Trophoblast cell (in vitro differentiated cells and primary cell): ENCODE data around the gene PIM3.

Experiments used
- DNase-seq, 2 donors: peaks; one replicate each; pipeline ENCODE4 v3.0.0-alpha.2; 2016
- H2AFZ ChIP-seq: 2 replicates; pipeline ENCODE4 v1.6.1; 2013; ENCODE audit warnings: low read length, moderate library complexity, mild to moderate bottlenecking; ENCODE audit not compliant: insufficient read depth, poor library complexity
- H2AK5ac ChIP-seq: 2 replicates; pipeline ENCODE4 v1.6.1; 2013; ENCODE audit warnings: mild to moderate bottlenecking, low read length
- H2BK120ac ChIP-seq: 2 replicates; pipeline ENCODE4 v1.6.1; 2013; ENCODE audit warnings: low read length, mild to moderate bottlenecking, moderate library complexity; ENCODE audit not compliant: insufficient read depth, poor library complexity
- H2BK12ac ChIP-seq: 2 replicates; pipeline ENCODE4 v1.6.1; 2013; ENCODE audit warnings: mild to moderate bottlenecking, low read length, moderate library complexity
- H2BK5ac ChIP-seq: 2 replicates; pipeline ENCODE4 v1.6.1; 2013; ENCODE audit warnings: low read length, low read depth, moderate library complexity, mild to moderate bottlenecking; ENCODE audit not compliant: poor library complexity
- H3K14ac ChIP-seq: 2 replicates; pipeline ENCODE4 v1.6.1; 2013; ENCODE audit warnings: mild to moderate bottlenecking, low read length
- H3K18ac ChIP-seq: 2 replicates; pipeline ENCODE4 v1.6.1; 2013; ENCODE audit warnings: mild to moderate bottlenecking, low read length
- H3K23ac ChIP-seq: 2 replicates; pipeline ENCODE4 v1.6.1; 2013; ENCODE audit warnings: low read length
- H3K27ac ChIP-seq: 2 replicates; pipeline ENCODE4 v1.5.1; 2013; ENCODE audit warnings: low read depth, mild to moderate bottlenecking, inconsistent platforms, low read length, moderate library complexity
- H3K27me3 ChIP-seq: 2 replicates; pipeline ENCODE4 v1.6.1; 2013; ENCODE audit warnings: inconsistent platforms, mild to moderate bottlenecking, low read length, moderate library complexity; ENCODE audit not compliant: insufficient read depth
- H3K36me3 ChIP-seq, 2 experiments: 1 replicate in 1 of 2; 2 replicates in 1 of 2; pipeline ENCODE4 v1.6.1; 2013; ENCODE audit warnings: low read length in 2 of 2, mild to moderate bottlenecking in 2 of 2, moderate library complexity in 1 of 2; ENCODE audit not compliant: insufficient read depth in 2 of 2, control insufficient read depth in 1 of 2
- H3K4ac ChIP-seq: 2 replicates; pipeline ENCODE4 v1.6.1; 2013; ENCODE audit warnings: low read depth, mild to moderate bottlenecking, low read length, moderate library complexity
- H3K4me1 ChIP-seq, 2 experiments: 1 replicate in 1 of 2; 2 replicates in 1 of 2; pipeline ENCODE4 v1.6.1; 2013; ENCODE audit warnings: low read length in 2 of 2, mild to moderate bottlenecking in 2 of 2, moderate library complexity in 1 of 2; ENCODE audit not compliant: insufficient read depth in 2 of 2, control insufficient read depth in 1 of 2
- H3K4me2 ChIP-seq: 2 replicates; pipeline ENCODE4 v1.6.1; 2013; ENCODE audit warnings: inconsistent platforms, mild to moderate bottlenecking, low read length, moderate library complexity
- H3K4me3 ChIP-seq: 2 replicates; pipeline ENCODE4 v1.5.1; 2013; ENCODE audit warnings: mild to moderate bottlenecking, low read depth, low read length, inconsistent platforms
- H3K79me1 ChIP-seq: one replicate; pipeline ENCODE4 v1.6.1; 2013; ENCODE audit warnings: low read length
- H3K79me2 ChIP-seq: 2 replicates; pipeline ENCODE4 v1.6.1; 2013; ENCODE audit warnings: low read length, mild to moderate bottlenecking; ENCODE audit not compliant: control insufficient read depth, insufficient read depth, poor library complexity
- H3K9ac ChIP-seq: 2 replicates; pipeline ENCODE4 v1.6.1; 2013; ENCODE audit warnings: mild to moderate bottlenecking, low read length
- H3K9me3 ChIP-seq: 2 replicates; pipeline ENCODE4 v1.6.1; 2013; ENCODE audit warnings: low read depth, mild to moderate bottlenecking, control low read depth, inconsistent platforms, low read length; ENCODE audit not compliant: insufficient read depth
- H4K12ac ChIP-seq: 2 replicates; pipeline ENCODE4 v1.6.1; 2013; ENCODE audit warnings: low read depth, mild to moderate bottlenecking, low read length, moderate library complexity
- H4K8ac ChIP-seq: 2 replicates; pipeline ENCODE4 v1.6.1; 2013; ENCODE audit warnings: low read depth, mild to moderate bottlenecking, low read length, moderate library complexity
- H4K91ac ChIP-seq: one replicate; pipeline ENCODE4 v1.6.1; 2013; ENCODE audit warnings: low read depth, mild to moderate bottlenecking, low read length, moderate library complexity
- WGBS: extraction: QIAGEN DNeasy Blood & Tissue Kit; methylation state at CpG from one replicate; pipeline ENCODE4 v1.1.7; 2013; ENCODE audit warnings: missing lambda C conversion rate; ENCODE audit not compliant: insufficient read length, insufficient coverage; ENCODE audit errors: extremely low coverage; 5-methylcytosine and 5-hydroxymethylcytosine counted together

Gene PIM3

DNA sequence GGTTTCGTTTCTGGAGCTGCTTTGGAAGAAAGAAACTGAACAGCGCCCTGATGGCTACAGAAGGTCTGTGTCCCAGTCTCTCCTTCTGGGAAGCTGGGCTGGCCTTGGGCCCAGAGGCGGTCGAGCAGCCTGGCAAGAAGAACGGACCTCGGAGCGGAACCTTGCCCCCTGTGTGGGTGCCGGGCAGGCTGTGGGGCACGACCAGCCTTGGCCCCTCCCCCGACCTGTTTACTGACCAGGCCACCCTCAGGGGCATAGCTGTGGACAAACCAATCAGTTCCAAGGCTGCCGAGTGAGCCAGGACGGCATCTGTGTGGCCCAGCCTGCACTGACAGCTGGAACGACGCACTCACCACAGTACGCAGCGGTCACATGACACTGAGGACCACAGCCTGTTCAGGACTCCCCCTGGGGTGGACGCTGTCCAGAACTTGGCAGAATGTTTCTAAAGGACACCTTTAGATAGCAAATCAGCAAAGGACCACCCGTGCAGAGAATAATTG, 7.2 kb downstream of the PIM3 start:
- Histone ChIP-seq H3K79me1 (peaks cover 24% of the 10 kb centered on the region), H4K8ac (no peak overlapping the region), H4K12ac (no peak overlapping the region), H3K4me3 (peak overlapping the region; percentile 8), H2BK5ac (no peak overlapping the region), H3K4me2 (no peak overlapping the region), H3K14ac (no peak overlapping the region), H2BK120ac (no peak overlapping the region), H3K9ac (no peak overlapping the region), H3K23ac (no peak overlapping the region), H3K79me2 (peaks cover 9% of the 10 kb centered on the region), H3K36me3 (peaks cover 22 to 24% of the 10 kb centered on the region in 2 experiments), H4K91ac (peak overlapping the region; percentile 40), H2AK5ac (peak overlapping the region; percentile 32), H3K4me1 (peaks cover 53 to 59% of the 10 kb centered on the region in 2 experiments), H3K27ac (no peak overlapping the region), H3K9me3 (peaks cover 3% of the 10 kb centered on the region), H2BK12ac (peak overlapping the region; percentile 8), H3K27me3 (no peaks in the 10 kb centered on the region), H2AFZ (no peak overlapping the region), H3K4ac (no peak overlapping the region), H3K18ac (peak overlapping the region; percentile 19)
- WGBS, result no CpG with 5 or more reads among the region's 18 CpGs
- DNase-seq, result peak in 1 of 2 donors; percentile 27

DNA sequence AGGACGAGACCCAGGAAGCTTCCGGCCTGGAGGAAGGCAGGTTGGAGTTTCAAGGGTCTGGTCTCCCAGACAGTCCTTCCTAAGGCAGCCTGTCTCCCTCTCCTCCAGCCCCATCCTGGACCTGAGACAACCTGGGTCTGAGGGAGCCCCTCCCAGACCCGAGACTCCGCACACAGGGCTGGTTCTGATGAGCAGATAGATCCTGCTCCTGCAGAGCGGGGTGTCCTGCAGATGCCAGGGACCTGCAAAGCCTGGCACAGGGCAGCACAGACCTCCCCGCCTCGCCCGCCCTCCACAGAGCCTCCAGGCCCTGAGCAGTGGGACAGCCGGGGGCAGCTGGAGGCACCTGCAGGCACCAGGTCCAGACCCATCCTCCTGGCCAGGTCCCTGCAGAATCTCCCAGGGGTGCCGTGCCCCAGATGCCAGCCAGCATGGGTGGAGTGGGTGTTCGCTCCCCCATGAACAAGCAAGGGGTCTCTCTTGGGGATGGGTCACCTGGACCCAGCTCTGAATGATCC, 7.8 kb downstream of the PIM3 start:
- H3K14ac ChIP-seq, result no peak overlapping the region
- H3K79me1 ChIP-seq, result peaks cover 18% of the 10 kb centered on the region
- WGBS, result no CpG with 5 or more reads among the region's 11 CpGs
- H2AK5ac ChIP-seq, result no peak overlapping the region
- no peak for DNase-seq
- H3K4ac ChIP-seq, result no peak overlapping the region
- no peak overlapping the region for H3K23ac ChIP-seq
- no peak overlapping the region for H2BK120ac ChIP-seq
- no peak overlapping the region for H3K27ac ChIP-seq
- no peak overlapping the region for H2BK12ac ChIP-seq
- no peak overlapping the region for H4K8ac ChIP-seq
- H3K9me3 ChIP-seq, result peaks cover 7% of the 10 kb centered on the region
- no peaks in the 10 kb centered on the region for H3K27me3 ChIP-seq
- H2AFZ ChIP-seq, result no peak overlapping the region
- H4K12ac ChIP-seq, result no peak overlapping the region
- H3K4me1 ChIP-seq, result peaks cover 47 to 53% of the 10 kb centered on the region in 2 experiments
- H3K4me2 ChIP-seq, result no peak overlapping the region
- H3K4me3 ChIP-seq, result no peak overlapping the region
- H3K36me3 ChIP-seq, result peaks cover 16 to 18% of the 10 kb centered on the region in 2 experiments
- peaks cover 3% of the 10 kb centered on the region for H3K79me2 ChIP-seq
- H3K9ac ChIP-seq, result no peak overlapping the region
- no peak overlapping the region for H4K91ac ChIP-seq
- no peak overlapping the region for H2BK5ac ChIP-seq
- no peak overlapping the region for H3K18ac ChIP-seq

DNA sequence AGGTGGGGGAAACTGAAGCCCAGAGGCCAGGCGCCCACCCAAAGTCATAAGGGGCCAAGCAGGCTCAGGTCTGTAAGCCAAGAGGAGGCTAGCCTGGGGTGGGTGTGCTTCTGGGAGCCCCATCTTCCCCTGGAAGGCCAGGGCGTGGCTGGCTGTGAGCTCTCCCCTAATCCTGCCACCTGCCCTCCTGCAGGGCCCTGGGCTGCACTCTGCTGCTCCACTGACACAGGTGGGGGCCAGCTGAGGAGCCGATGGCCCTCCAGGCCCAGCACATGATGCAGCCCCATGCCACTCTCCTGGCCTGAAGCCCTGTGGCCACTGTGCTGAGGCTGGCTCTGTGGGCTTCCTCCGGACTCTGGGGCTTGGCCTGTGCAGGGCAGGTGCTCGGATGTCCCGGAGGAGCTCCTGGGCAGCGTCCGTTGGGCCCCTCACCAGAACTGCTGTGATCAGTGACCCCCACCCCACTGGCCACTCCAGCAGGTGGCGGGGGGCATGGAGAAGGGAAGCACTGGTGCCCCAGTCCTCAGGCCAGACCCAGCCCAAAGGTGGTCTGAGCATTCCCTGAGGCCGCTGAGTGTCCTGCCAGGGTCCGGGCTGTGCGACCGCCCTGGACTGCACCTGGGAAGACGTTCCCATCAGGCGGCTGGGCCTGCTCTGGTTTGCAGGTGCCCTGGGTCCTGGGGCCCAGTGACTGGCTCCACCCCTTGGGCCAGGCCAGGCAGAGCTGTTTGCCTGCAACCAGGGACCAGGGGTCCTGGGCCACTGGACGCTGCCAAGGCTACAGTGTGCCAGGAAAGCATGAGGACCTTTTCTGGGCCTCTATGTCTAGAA, 8.5 kb downstream of the PIM3 start:
- Histone ChIP-seq H3K27ac (no peak overlapping the region), H2BK12ac (no peak overlapping the region), H3K4ac (no peak overlapping the region), H2AFZ (no peak overlapping the region), H2AK5ac (no peak overlapping the region), H2BK120ac (no peak overlapping the region), H3K79me2 (peaks cover 2% of the 10 kb centered on the region), H3K27me3 (no peaks in the 10 kb centered on the region), H3K4me3 (no peak overlapping the region), H4K8ac (no peak overlapping the region), H3K9ac (no peak overlapping the region), H3K4me2 (no peak overlapping the region), H3K79me1 (peaks cover 18% of the 10 kb centered on the region), H4K12ac (no peak overlapping the region), H3K23ac (no peak overlapping the region), H2BK5ac (no peak overlapping the region), H3K36me3 (peaks cover 10 to 12% of the 10 kb centered on the region in 2 experiments), H3K18ac (no peak overlapping the region), H3K14ac (no peak overlapping the region), H4K91ac (no peak overlapping the region), H3K9me3 (peaks cover 10% of the 10 kb centered on the region), H3K4me1 (peaks cover 47 to 52% of the 10 kb centered on the region in 2 experiments)
- DNase-seq, result no peak
- WGBS, result no CpG with 5 or more reads among the region's 16 CpGs

DNA sequence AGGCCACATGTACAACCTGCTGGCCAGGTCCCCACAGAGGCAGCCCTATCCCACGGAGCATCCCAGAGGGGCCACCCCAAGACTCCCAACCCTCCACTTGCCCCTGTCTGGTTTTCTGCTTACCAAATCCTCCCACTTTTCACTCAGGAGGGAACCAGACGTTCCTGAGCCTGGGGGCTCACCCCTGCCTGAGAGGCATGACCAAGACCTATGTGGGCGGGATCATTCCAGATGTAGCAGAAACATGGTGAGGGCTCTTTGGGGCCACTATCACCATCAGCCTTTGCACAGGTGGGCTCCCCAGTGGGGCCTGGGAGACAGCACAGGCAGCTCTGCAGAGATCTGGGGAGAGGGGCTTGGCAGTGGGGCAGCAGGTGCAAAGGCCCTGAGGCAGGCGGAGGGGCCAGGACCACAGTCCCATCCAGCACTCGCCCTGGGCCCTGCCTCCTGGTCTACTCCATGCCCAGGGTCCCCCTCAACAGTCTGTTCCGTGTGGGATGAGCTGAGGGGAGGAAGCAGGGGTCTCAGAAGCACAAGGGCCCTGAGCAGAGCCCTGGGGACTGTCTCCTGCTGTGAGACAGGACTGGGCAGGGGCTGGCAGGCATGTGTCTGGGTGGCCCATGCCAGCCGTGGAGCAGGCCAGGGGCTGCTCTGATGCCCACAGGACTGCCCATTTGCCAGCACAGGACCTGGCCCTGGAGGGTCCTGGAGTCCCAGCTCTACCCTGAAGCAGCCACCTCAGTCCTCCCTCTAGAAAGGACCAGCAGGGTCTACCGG, 9.4 kb downstream of the PIM3 start:
- no peak for DNase-seq
- Histone ChIP-seq H3K23ac (no peak overlapping the region), H3K36me3 (peaks cover 1 to 4% of the 10 kb centered on the region in 2 experiments), H3K4me3 (no peak overlapping the region), H3K4ac (no peak overlapping the region), H3K4me2 (no peak overlapping the region), H3K79me1 (peaks cover 14% of the 10 kb centered on the region), H3K14ac (no peak overlapping the region), H3K79me2 (peaks cover 2% of the 10 kb centered on the region), H3K27me3 (no peaks in the 10 kb centered on the region), H2BK120ac (no peak overlapping the region), H4K91ac (no peak overlapping the region), H2AK5ac (no peak overlapping the region), H3K27ac (no peak overlapping the region), H3K18ac (no peak overlapping the region), H2BK12ac (no peak overlapping the region), H3K9ac (no peak overlapping the region), H3K9me3 (peaks cover 10% of the 10 kb centered on the region), H3K4me1 (peaks cover 43 to 48% of the 10 kb centered on the region in 2 experiments), H2BK5ac (no peak overlapping the region), H4K12ac (no peak overlapping the region), H2AFZ (no peak overlapping the region), H4K8ac (no peak overlapping the region)
- no CpG with 5 or more reads among the region's 8 CpGs for WGBS
